Measurements from ENCODE around the gene GLRA3.

DNA sequence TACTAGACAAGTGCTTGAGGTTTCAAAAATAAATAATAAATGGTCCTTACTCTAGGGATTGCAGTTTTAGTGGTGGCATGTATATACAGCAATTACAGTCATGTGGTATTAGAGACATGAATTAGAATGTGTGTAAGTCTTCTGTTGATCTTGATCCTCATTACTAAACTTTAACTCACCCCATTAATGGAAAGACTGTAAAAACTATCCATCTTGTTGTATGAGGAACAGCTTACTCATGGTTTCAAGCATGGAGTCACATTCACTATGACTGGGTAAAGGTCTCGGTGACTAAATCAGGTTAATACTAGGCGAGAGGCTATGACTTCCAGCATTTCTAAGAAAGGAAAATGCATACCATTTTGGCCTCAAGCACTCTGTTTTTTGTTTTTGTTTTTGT, 199.8 kb downstream of the GLRA3 start:
- TF ChIP-seq, protein P1, sequence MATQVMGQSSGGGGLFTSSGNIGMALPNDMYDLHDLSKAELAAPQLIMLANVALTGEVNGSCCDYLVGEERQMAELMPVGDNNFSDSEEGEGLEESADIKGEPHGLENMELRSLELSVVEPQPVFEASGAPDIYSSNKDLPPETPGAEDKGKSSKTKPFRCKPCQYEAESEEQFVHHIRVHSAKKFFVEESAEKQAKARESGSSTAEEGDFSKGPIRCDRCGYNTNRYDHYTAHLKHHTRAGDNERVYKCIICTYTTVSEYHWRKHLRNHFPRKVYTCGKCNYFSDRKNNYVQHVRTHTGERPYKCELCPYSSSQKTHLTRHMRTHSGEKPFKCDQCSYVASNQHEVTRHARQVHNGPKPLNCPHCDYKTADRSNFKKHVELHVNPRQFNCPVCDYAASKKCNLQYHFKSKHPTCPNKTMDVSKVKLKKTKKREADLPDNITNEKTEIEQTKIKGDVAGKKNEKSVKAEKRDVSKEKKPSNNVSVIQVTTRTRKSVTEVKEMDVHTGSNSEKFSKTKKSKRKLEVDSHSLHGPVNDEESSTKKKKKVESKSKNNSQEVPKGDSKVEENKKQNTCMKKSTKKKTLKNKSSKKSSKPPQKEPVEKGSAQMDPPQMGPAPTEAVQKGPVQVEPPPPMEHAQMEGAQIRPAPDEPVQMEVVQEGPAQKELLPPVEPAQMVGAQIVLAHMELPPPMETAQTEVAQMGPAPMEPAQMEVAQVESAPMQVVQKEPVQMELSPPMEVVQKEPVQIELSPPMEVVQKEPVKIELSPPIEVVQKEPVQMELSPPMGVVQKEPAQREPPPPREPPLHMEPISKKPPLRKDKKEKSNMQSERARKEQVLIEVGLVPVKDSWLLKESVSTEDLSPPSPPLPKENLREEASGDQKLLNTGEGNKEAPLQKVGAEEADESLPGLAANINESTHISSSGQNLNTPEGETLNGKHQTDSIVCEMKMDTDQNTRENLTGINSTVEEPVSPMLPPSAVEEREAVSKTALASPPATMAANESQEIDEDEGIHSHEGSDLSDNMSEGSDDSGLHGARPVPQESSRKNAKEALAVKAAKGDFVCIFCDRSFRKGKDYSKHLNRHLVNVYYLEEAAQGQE (IDR thresholded peaks at IDR 0.05; ENCODE audit: insufficient read depth in 1 of 2, low read depth in 2 of 2, low read length in 2 of 2) = no peak
- TF ChIP-seq POLR2AphosphoS5 (IDR thresholded peaks at IDR 0.05; ENCODE audit: low read depth, low read length) (no peak), TAF1 (IDR thresholded peaks at IDR 0.05; ENCODE audit: borderline replicate concordance, insufficient read depth, low read length) (no peak), SIN3A (IDR thresholded peaks at IDR 0.05; ENCODE audit: borderline replicate concordance, insufficient read depth, low read length) (no peak), FOXP2 (optimal IDR thresholded peaks at IDR 0.05; ENCODE audit: borderline replicate concordance, extremely low read depth, extremely low read length, insufficient read depth) (no peak)

All from PFSK-1 (cell line).